H9 (cell line): Measurements from ENCODE around the gene ALOX12. TPM values are rescaled to one million over a fixed set of nuclear protein-coding genes. Genes with fewer than 3 reads are reported as not detected.

Source experiments
- DNase-seq: peaks from one replicate; pipeline ENCODE4 v3.0.0-alpha.2; 2017
- H2AFZ ChIP-seq: one replicate; pipeline ENCODE4 v1.6.1; 2013; ENCODE audit warnings: mild to moderate bottlenecking, low read length, control low read depth, moderate library complexity
- H2AK5ac ChIP-seq: 2 replicates; pipeline ENCODE4 v1.6.1; 2013; ENCODE audit warnings: low read length, control low read depth, mixed read lengths; ENCODE audit not compliant: insufficient read length
- H2BK120ac ChIP-seq: one replicate; pipeline ENCODE4 v1.6.1; 2013; ENCODE audit warnings: low read depth, mild to moderate bottlenecking, low read length, control low read depth, inconsistent platforms; ENCODE audit not compliant: poor library complexity, severe bottlenecking
- H2BK12ac ChIP-seq: 2 replicates; pipeline ENCODE4 v1.6.1; 2013; ENCODE audit warnings: low read length, control low read depth, mixed read lengths, low read depth; ENCODE audit not compliant: insufficient read length
- H2BK15ac ChIP-seq: 2 replicates; pipeline ENCODE4 v1.6.1; 2013; ENCODE audit warnings: low read depth, low read length, control low read depth
- H2BK20ac ChIP-seq: one replicate; pipeline ENCODE4 v1.6.1; 2013; ENCODE audit warnings: low read depth, mild to moderate bottlenecking, low read length, control low read depth, inconsistent platforms; ENCODE audit not compliant: poor library complexity, severe bottlenecking
- H2BK5ac ChIP-seq: 2 replicates; pipeline ENCODE4 v1.6.1; 2013; ENCODE audit warnings: low read length, control low read depth, mixed read lengths; ENCODE audit not compliant: insufficient read length
- H3K14ac ChIP-seq: 2 replicates; pipeline ENCODE4 v1.6.1; 2013; ENCODE audit warnings: low read length, control low read depth; ENCODE audit not compliant: insufficient read depth
- H3K18ac ChIP-seq: 2 replicates; pipeline ENCODE4 v1.6.1; 2013; ENCODE audit warnings: low read depth, mild to moderate bottlenecking, mixed read lengths, low read length, control low read depth; ENCODE audit not compliant: insufficient read length
- H3K23ac ChIP-seq: 2 replicates; pipeline ENCODE4 v1.6.1; 2013; ENCODE audit warnings: low read length, control low read depth, mixed read lengths, low read depth; ENCODE audit not compliant: insufficient read length
- H3K23me2 ChIP-seq: 2 replicates; pipeline ENCODE4 v1.6.1; 2013; ENCODE audit warnings: low read depth, mild to moderate bottlenecking, mixed read lengths, low read length, control low read depth; ENCODE audit not compliant: insufficient read length, poor library complexity, severe bottlenecking
- H3K27ac ChIP-seq: 2 replicates; pipeline ENCODE4 v1.5.1; 2013; ENCODE audit warnings: low read length, control low read depth, mixed read lengths, low read depth; ENCODE audit not compliant: insufficient read length
- H3K27me3 ChIP-seq: 2 replicates; pipeline ENCODE4 v1.6.1; 2013; ENCODE audit warnings: low read length, control low read depth, inconsistent platforms; ENCODE audit not compliant: insufficient read depth
- H3K4ac ChIP-seq: 2 replicates; pipeline ENCODE4 v1.6.1; 2013; ENCODE audit warnings: low read depth, mild to moderate bottlenecking, control low read depth, inconsistent platforms, low read length, moderate library complexity
- H3K4me1 ChIP-seq: 2 replicates; pipeline ENCODE4 v1.6.1; 2013; ENCODE audit warnings: low read length, control low read depth, inconsistent platforms; ENCODE audit not compliant: insufficient read depth
- H3K4me2 ChIP-seq: 2 replicates; pipeline ENCODE4 v1.6.1; 2013; ENCODE audit warnings: low read length, control low read depth, mixed read lengths; ENCODE audit not compliant: insufficient read length, insufficient read depth
- H3K56ac ChIP-seq: 2 replicates; pipeline ENCODE4 v1.6.1; 2013; ENCODE audit warnings: low read depth, mild to moderate bottlenecking, mixed read lengths, low read length, control low read depth; ENCODE audit not compliant: insufficient read length
- H3K79me1 ChIP-seq: 2 replicates; pipeline ENCODE4 v1.6.1; 2013; ENCODE audit warnings: low read depth, mild to moderate bottlenecking, moderate library complexity, low read length, control low read depth, inconsistent platforms; ENCODE audit not compliant: insufficient read depth, poor library complexity, severe bottlenecking
- H3K79me2 ChIP-seq: 2 replicates; pipeline ENCODE4 v1.6.1; 2013; ENCODE audit warnings: low read length, control low read depth, inconsistent platforms; ENCODE audit not compliant: insufficient read depth
- H3K9ac ChIP-seq: 2 replicates; pipeline ENCODE4 v1.6.1; 2013; ENCODE audit warnings: low read length, control low read depth, mixed read lengths; ENCODE audit not compliant: insufficient read length; ENCODE audit errors: extremely low read depth
- H3K9me3 ChIP-seq: one replicate; pipeline ENCODE4 v1.6.1; 2013; ENCODE audit warnings: low read depth, low read length, inconsistent platforms; ENCODE audit not compliant: control insufficient read depth
- H3T11ph ChIP-seq: one replicate; pipeline ENCODE4 v1.6.1; 2013; ENCODE audit warnings: mild to moderate bottlenecking, low read length, control low read depth, inconsistent platforms
- H4K20me1 ChIP-seq: one replicate; pipeline ENCODE4 v1.6.1; 2013; ENCODE audit not compliant: control insufficient read depth, insufficient read length, insufficient read depth
- H4K5ac ChIP-seq: 2 replicates; pipeline ENCODE4 v1.6.1; 2013; ENCODE audit warnings: low read depth, mild to moderate bottlenecking, mixed read lengths, low read length, control low read depth; ENCODE audit not compliant: insufficient read length
- H4K8ac ChIP-seq: replicated peaks from 2 replicates; pipeline ENCODE4 v1.6.1; 2013; ENCODE audit warnings: low read length, control low read depth, mixed read lengths, low read depth; ENCODE audit not compliant: insufficient read length
- H4K91ac ChIP-seq: 2 replicates; pipeline ENCODE4 v1.6.1; 2013; ENCODE audit warnings: low read depth, mild to moderate bottlenecking, moderate library complexity, mixed read lengths, low read length, control low read depth; ENCODE audit not compliant: insufficient read length
- H3K27ac Mint-ChIP-seq, 3 experiments: 2 replicates in 2 of 3; 3 replicates in 1 of 3; pipeline ENCODE4 v1.8.0; 2020 to 2021; ENCODE audit warnings: mixed read lengths in 3 of 3, mild to moderate bottlenecking in 1 of 3, moderate library complexity in 1 of 3
- H3K27me3 Mint-ChIP-seq: 2 replicates; pipeline ENCODE4 v1.8.0; 2021; ENCODE audit warnings: low read depth, mild to moderate bottlenecking, moderate library complexity, mixed read lengths
- H3K36me3 Mint-ChIP-seq, 3 experiments: 2 replicates in 2 of 3; 3 replicates in 1 of 3; pipeline ENCODE4 v1.8.0; 2020 to 2021; ENCODE audit warnings: low read depth in 3 of 3, mixed read lengths in 3 of 3; ENCODE audit not compliant: insufficient read depth in 1 of 3
- H3K4me1 Mint-ChIP-seq, 2 experiments: 2 replicates each; pipeline ENCODE4 v1.8.0; 2020; ENCODE audit warnings: mixed read lengths in 2 of 2
- H3K4me3 Mint-ChIP-seq, 2 experiments: 2 replicates in 1 of 2; 3 replicates in 1 of 2; pipeline ENCODE4 v1.8.0; 2020 to 2021; ENCODE audit warnings: mild to moderate bottlenecking in 2 of 2, mixed read lengths in 2 of 2, moderate library complexity in 1 of 2
- H3K9me3 Mint-ChIP-seq, 2 experiments: 2 replicates in 1 of 2; 3 replicates in 1 of 2; pipeline ENCODE4 v1.8.0; 2020; ENCODE audit warnings: mild to moderate bottlenecking in 2 of 2, mixed read lengths in 2 of 2, moderate library complexity in 1 of 2
- WGBS: extraction: QIAGEN DNeasy Blood & Tissue Kit; methylation state at CpG from one replicate; pipeline ENCODE4 v1.1.7; 2013; ENCODE audit warnings: missing lambda C conversion rate, low lambda C conversion rate, mixed read lengths; ENCODE audit not compliant: insufficient read length; ENCODE audit errors: extremely low coverage; 5-methylcytosine and 5-hydroxymethylcytosine counted together
- total RNA-seq: library from RNA; stranded (reverse); gene quantifications from 2 replicates; pipeline ENCODE4 v1.2.1, GENCODE V29; 2021
- TF ChIP-seq, protein P1 (sequence below): fragments of 200-600 bp; sonication (generic); conservative IDR thresholded peaks from 3 replicates; pipeline ENCODE4 v1.8.0; 2021; ENCODE audit warnings: antibody characterized with exemption, mild to moderate bottlenecking

The ALOX12 gene
- total RNA-seq, 1 experiment from 2014 or later = 0.81 TPM

DNA sequence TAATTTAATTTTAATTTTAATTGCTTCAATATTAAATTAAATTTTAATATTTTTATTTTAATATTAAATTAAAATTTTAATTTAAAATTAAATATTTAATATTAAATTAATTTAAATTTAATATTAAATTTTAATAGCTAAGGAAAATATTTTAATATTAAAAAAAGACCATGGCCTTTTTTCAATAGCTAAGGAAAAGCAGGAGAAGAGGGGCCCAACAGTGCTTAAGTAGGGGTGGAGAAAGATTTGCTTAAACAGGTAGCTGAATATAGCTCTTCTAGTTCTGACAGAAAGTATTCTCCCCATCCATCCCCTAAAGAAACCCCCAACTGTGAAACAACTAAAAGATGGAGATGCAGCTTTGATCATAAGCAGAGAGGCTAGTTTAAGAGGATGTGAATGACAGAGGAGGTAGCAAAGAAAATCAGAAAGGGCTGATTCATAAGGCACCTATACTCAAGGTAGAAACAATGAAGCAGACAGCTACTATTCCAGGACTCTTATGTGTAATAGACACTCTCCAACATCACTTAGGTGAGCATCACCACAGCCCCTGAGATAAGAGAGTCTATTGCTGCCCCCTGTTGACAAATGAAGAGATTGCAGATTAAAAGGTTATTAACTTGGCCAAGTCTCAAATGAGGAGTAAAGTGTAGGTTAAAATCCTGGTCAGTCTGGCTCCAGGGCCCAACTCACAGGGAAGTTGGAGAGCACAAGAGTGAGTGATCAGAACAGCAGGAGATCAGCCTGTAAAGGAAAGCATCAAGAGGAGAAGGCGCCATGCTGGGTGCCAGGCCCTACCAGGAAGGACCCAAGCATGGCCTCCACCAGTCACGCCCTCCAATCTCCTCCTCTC lies 8.8 kb downstream of the ALOX12 start:
- Histone ChIP-seq H3K4me1 (no peaks in the 10 kb centered on the region), H2BK15ac (no peak overlapping the region), H4K5ac (no peak overlapping the region), H2BK20ac (no peak overlapping the region), H3T11ph (no peak overlapping the region), H4K8ac (no peak overlapping the region), H2BK120ac (no peak overlapping the region), H2BK5ac (no peak overlapping the region), H3K27ac (no peak overlapping the region), H3K79me1 (peaks cover 2% of the 10 kb centered on the region), H3K9me3 (no peaks in the 10 kb centered on the region), H3K14ac (no peak overlapping the region), H4K91ac (no peak overlapping the region), H3K23me2 (no peaks in the 10 kb centered on the region), H3K9ac (no peak overlapping the region), H3K23ac (no peak overlapping the region), H2AK5ac (no peak overlapping the region), H3K18ac (no peak overlapping the region), H4K20me1 (no peaks in the 10 kb centered on the region), H3K4ac (no peak overlapping the region), H3K4me2 (no peak overlapping the region), H3K79me2 (no peaks in the 10 kb centered on the region), H3K56ac (no peak overlapping the region), H2BK12ac (no peak overlapping the region), H2AFZ (no peak overlapping the region), H3K27me3 (no peaks in the 10 kb centered on the region)
- Mint-ChIP-seq H3K27ac (no peak overlapping the region), H3K27me3 (no peaks in the 10 kb centered on the region), H3K4me3 (no peak overlapping the region), H3K4me1 (no peaks in the 10 kb centered on the region), H3K9me3 (no peaks in the 10 kb centered on the region), H3K36me3 (peaks cover 10 to 31% (median 15%) of the 10 kb centered on the region in 3 experiments; a peak in 6 of 7 replicates)
- TF ChIP-seq, protein P1, sequence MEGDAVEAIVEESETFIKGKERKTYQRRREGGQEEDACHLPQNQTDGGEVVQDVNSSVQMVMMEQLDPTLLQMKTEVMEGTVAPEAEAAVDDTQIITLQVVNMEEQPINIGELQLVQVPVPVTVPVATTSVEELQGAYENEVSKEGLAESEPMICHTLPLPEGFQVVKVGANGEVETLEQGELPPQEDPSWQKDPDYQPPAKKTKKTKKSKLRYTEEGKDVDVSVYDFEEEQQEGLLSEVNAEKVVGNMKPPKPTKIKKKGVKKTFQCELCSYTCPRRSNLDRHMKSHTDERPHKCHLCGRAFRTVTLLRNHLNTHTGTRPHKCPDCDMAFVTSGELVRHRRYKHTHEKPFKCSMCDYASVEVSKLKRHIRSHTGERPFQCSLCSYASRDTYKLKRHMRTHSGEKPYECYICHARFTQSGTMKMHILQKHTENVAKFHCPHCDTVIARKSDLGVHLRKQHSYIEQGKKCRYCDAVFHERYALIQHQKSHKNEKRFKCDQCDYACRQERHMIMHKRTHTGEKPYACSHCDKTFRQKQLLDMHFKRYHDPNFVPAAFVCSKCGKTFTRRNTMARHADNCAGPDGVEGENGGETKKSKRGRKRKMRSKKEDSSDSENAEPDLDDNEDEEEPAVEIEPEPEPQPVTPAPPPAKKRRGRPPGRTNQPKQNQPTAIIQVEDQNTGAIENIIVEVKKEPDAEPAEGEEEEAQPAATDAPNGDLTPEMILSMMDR = peak; percentile 78
- no CpG with 5 or more reads among the region's 2 CpGs for WGBS
- no peak for DNase-seq
